Gastrocnemius medialis (tissue), 4 donors: Measurements from ENCODE around the gene DCP1B. TPM values are rescaled to one million over a fixed set of nuclear protein-coding genes. Genes with fewer than 3 reads are reported as not detected.

ENCODE experiments used
- ATAC-seq, 2 donors: fragments of 150-250 bp; one replicate each; pipeline ENCODE4 v1.9.1; 2016
- DNase-seq, 2 donors: peaks; one replicate each; pipeline ENCODE4 v3.0.0-alpha.2; 2019
- H3K27ac ChIP-seq, 4 donors: fragments of 200-600 bp; sonication (generic); 1 replicate in 1 of 4; 2 replicates in 3 of 4; pipeline ENCODE4 v1.5.1; 2016 to 2018; ENCODE audit warnings: mild to moderate bottlenecking in 2 of 4, moderate library complexity in 1 of 4
- H3K27me3 ChIP-seq, 3 donors: fragments of 200-600 bp; sonication (generic) in 2 of 3; 1 replicate in 1 of 3; 2 replicates in 2 of 3; pipeline versions ENCODE4 v1.5.1 to v1.6.0; 2016 to 2019; ENCODE audit warnings: mild to moderate bottlenecking in 1 of 3, moderate library complexity in 1 of 3
- H3K36me3 ChIP-seq, 2 donors: fragments of 200-600 bp; sonication (generic) in 1 of 2; one replicate each; pipeline ENCODE4 v1.5.1; 2017 to 2018
- H3K4me1 ChIP-seq, 2 donors: fragments of 200-600 bp; sonication (generic) in 1 of 2; one replicate each; pipeline ENCODE4 v1.5.1; 2016 to 2017; ENCODE audit warnings: mild to moderate bottlenecking in 2 of 2
- H3K4me3 ChIP-seq, 4 donors: fragments of 200-600 bp; sonication (generic) in 3 of 4; 1 replicate in 1 of 4; 2 replicates in 3 of 4; pipeline ENCODE4 v1.5.1; 2016 to 2019; ENCODE audit warnings: mild to moderate bottlenecking in 2 of 4
- H3K9me3 ChIP-seq, 3 donors: fragments of 200-600 bp; sonication (generic) in 2 of 3; 1 replicate in 1 of 3; 2 replicates in 2 of 3; pipeline ENCODE4 v1.5.1; 2016 to 2019
- POLR2A ChIP-seq, 2 donors: fragments of 450-650 bp; IDR thresholded peaks; one replicate each; pipeline ENCODE4 v1.6.1; 2017; ENCODE audit warnings: antibody characterized with exemption in 2 of 2, mild to moderate bottlenecking in 2 of 2, moderate library complexity in 2 of 2
- in situ Hi-C, 4 donors: fragments of 200-750 bp; cut with MboI; loops; one replicate each; pipeline versions ENCODE4 v1.15.0 to v1.8.0; 2017; ENCODE audit warnings: low sequenced_read_pairs in 4 of 4
- intact Hi-C: fragments of 100-400 bp; cut with DNase I; formaldehyde crosslinking; loops from one replicate; pipeline ENCODE4 v1.15.1; 2023; ENCODE audit warnings: low total_unique reads
- total RNA-seq, 4 donors: library from RNA; depleted of rRNA; stranded (reverse); fragments of >200 nt; gene quantifications; one replicate each; pipeline versions ENCODE4 v1.1.0 to v1.2.3, GENCODE V29; 2016
- TF ChIP-seq, protein P1 (sequence below), 5 experiments: fragments of 450-650 bp in 3 of 5; fragments of 200-600 bp in 2 of 5; sonication (generic) in 2 of 5; IDR thresholded peaks in 4 of 5; conservative IDR thresholded peaks in 1 of 5; 1 replicate in 4 of 5; 2 replicates in 1 of 5; pipeline ENCODE4 v1.5.1; 2016 to 2019; ENCODE audit warnings: antibody characterized with exemption in 5 of 5, mild to moderate bottlenecking in 3 of 5, moderate library complexity in 3 of 5

DCP1B gene
- total RNA-seq, 4 donors from 2014 or later: 11.5 to 13.5 (median 12.4) TPM

DNA sequence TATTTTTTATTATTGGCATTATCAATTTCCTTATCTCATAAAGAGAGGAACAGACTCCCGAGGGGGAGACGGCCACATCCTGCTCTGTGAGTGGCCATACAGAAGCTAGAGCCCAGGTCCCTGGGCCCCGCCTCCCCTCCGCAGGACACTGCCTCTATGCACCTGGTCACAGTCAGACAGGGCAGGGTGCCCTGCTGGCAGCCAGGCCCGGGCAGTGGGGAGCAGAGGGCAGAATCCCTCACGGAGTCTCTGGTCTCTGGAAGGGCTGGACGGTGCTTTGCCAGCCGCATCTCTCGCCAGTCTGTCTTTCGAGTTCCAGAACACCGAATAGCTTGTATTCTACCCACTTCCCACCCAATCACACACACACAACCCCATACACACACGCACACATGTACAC lies 69.4 kb downstream of the DCP1B start:
- H3K4me3 ChIP-seq: no peak overlapping the region
- in situ Hi-C loops (loop anchor here (5.0 kb wide), 2 partner anchors 143 to 283 kb away; no protein-coding TSS in a partner anchor), intact Hi-C loops (loop anchor here (5.0 kb wide), 1 partner anchor 283 kb away; no protein-coding TSS in a partner anchor)
- H3K27ac ChIP-seq: no peak overlapping the region
- DNase-seq (no peak), ATAC-seq (no peak)
- no peaks in the 10 kb centered on the region for H3K36me3 ChIP-seq
- no peaks in the 10 kb centered on the region for H3K9me3 ChIP-seq
- H3K27me3 ChIP-seq: no peaks in the 10 kb centered on the region
- H3K4me1 ChIP-seq: peaks cover 26 to 37% of the 10 kb centered on the region in 2 donors
- TF ChIP-seq POLR2A (IDR thresholded peaks at IDR 0.05): no peak
- TF ChIP-seq, protein P1, sequence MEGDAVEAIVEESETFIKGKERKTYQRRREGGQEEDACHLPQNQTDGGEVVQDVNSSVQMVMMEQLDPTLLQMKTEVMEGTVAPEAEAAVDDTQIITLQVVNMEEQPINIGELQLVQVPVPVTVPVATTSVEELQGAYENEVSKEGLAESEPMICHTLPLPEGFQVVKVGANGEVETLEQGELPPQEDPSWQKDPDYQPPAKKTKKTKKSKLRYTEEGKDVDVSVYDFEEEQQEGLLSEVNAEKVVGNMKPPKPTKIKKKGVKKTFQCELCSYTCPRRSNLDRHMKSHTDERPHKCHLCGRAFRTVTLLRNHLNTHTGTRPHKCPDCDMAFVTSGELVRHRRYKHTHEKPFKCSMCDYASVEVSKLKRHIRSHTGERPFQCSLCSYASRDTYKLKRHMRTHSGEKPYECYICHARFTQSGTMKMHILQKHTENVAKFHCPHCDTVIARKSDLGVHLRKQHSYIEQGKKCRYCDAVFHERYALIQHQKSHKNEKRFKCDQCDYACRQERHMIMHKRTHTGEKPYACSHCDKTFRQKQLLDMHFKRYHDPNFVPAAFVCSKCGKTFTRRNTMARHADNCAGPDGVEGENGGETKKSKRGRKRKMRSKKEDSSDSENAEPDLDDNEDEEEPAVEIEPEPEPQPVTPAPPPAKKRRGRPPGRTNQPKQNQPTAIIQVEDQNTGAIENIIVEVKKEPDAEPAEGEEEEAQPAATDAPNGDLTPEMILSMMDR (IDR thresholded peaks at IDR 0.05 in 4 of 5, conservative IDR thresholded peaks at IDR 0.05 in 1 of 5): no peak

DNA sequence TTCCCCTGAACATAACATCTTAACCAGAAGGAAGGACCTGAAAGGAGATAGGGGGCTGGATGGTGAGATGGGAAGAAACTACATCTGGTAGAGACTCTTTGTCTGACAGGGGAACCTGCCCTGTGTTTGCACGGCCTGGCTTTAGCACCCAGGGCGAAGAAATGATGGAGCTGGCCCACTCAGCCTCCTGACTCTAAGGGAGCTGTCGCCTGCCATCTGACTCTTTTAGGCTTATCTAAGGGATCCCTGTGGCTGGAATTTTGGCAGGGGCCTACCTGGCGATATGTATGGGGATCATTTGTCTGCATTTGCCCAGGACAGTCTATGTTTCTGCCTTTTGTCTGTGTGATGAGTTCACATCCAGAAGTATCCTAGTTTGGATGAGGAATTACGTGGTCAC lies 70.2 kb downstream of the DCP1B start:
- H3K36me3 ChIP-seq: no peaks in the 10 kb centered on the region

DNA sequence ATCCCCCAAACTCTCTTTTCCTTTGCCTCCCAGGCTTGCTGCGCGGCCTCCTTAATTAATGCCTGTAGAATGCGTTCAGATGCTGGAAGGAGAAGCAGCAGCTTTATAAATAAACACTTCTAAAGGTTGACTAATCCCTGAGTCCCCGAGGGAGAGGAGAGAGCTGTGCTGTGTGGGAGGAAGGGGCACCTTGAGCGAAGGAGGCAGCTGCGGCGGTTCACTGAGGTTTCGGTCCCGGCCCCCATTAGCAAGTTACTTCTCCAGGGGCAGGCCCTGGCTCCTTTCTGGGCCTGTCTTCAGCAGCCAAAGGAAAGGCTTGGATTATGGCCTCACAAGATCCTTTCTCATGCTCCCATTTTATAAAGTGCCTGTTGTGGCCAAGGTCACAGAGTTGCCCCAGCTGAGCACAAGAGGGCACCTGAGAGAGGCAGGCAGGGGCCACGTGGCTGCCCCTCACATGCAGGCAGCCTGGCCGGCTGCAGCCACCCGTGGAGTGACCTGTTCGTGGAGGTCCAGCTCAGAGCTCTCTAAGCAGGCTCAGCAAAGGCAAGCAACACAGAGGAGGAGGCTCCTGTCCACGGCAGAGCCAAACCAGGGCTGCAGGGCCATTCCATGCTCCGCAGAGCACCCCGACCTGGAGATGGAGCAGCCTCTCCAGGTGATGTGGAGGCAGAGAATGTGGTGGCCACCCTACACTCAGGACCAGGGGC lies 70.8 kb downstream of the DCP1B start:
- no peaks in the 10 kb centered on the region for H3K36me3 ChIP-seq
- H3K9me3 ChIP-seq: no peaks in the 10 kb centered on the region
- intact Hi-C loops (no loop called here), in situ Hi-C loops (no loop called here)
- ATAC-seq (no peak), DNase-seq (no peak)
- no peak overlapping the region for H3K27ac ChIP-seq
- H3K4me3 ChIP-seq: no peak overlapping the region
- H3K27me3 ChIP-seq: no peaks in the 10 kb centered on the region
- TF ChIP-seq, protein P1 (IDR thresholded peaks at IDR 0.05 in 4 of 5, conservative IDR thresholded peaks at IDR 0.05 in 1 of 5): no peak
- TF ChIP-seq POLR2A (IDR thresholded peaks at IDR 0.05): no peak
- peaks cover 21 to 31% of the 10 kb centered on the region in 2 donors for H3K4me1 ChIP-seq

More for the DNA sequence above, 70.2 kb downstream of the DCP1B start:
- TF ChIP-seq POLR2A (IDR thresholded peaks at IDR 0.05): no peak
- TF ChIP-seq, protein P1 (IDR thresholded peaks at IDR 0.05 in 4 of 5, conservative IDR thresholded peaks at IDR 0.05 in 1 of 5): no peak
- Histone ChIP-seq H3K4me1 (peaks cover 21 to 31% of the 10 kb centered on the region in 2 donors), H3K27me3 (no peaks in the 10 kb centered on the region), H3K9me3 (no peaks in the 10 kb centered on the region), H3K4me3 (no peak overlapping the region), H3K27ac (no peak overlapping the region)
- intact Hi-C loops: no loop called here
- ATAC-seq (no peak), DNase-seq (no peak)
- in situ Hi-C loops: no loop called here

DNA sequence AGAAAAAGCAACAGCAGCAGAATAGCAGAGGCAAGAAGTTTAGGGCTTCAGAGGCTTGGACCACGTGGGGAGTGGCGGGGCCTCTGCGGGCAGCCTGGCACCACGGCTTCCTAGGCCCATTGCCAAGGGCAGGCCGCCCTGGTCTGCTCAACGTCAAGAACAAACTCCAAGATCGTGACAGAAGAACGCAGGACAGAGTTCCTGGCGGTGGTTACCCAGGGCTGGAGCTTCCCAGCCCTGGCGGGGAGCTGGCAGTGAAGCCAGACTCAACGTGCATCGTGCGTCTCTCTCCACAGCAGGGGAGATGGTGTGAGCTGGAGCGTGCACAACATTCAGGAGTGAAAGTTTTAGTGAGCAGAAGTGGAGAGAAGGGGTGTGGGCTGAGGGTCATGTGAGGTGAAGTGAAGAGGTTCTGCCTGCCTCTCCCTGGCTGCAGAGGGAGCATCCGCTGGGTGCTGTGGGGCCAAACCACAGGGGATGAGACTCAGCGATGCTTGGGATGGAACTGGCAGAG lies 71.9 kb downstream of the DCP1B start:
- H3K27ac ChIP-seq: no peak overlapping the region
- in situ Hi-C loops (no loop called here), intact Hi-C loops (no loop called here)
- no peaks in the 10 kb centered on the region for H3K36me3 ChIP-seq
- H3K27me3 ChIP-seq: no peaks in the 10 kb centered on the region
- no peaks in the 10 kb centered on the region for H3K9me3 ChIP-seq
- no peak overlapping the region for H3K4me3 ChIP-seq
- DNase-seq (no peak), ATAC-seq (no peak)
- TF ChIP-seq POLR2A (IDR thresholded peaks at IDR 0.05): no peak
- TF ChIP-seq, protein P1 (IDR thresholded peaks at IDR 0.05 in 4 of 5, conservative IDR thresholded peaks at IDR 0.05 in 1 of 5): no peak
- peaks cover 21 to 31% of the 10 kb centered on the region in 2 donors for H3K4me1 ChIP-seq
